ENCODE data around the gene MAP3K5. TPM values are rescaled to one million over a fixed set of nuclear protein-coding genes. Genes with fewer than 3 reads are reported as not detected.
A peak's percentile ranks its signal among the peaks of the same experiment; 100 is the strongest.

Gene MAP3K5
- total and polyA plus RNA-seq, 9 of the 15 experiments (the other 6 are each of a cell fraction or from before 2014, with no cell fraction given): 2.2 to 13.0 (median 9.9) TPM

DNA sequence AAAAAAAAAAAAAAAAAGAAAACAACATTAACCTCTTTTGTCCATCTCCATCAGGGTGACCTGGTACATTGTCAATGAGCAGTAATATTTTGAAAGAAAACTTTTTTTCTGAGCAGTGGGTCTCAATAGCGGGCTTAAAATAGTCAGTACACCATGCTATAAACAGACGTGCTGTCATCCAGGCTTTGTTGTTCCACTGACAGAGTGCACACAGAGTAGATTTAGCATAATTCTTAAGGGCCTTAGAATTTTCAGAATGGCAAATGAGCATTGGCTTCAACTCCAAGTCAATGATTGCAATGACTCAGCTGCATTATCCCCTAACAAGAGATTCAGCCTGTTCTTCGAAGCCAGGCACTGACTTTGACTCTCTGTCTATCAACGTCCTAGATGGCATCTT, 277.7 kb downstream of the MAP3K5 start (continued):
- TF ChIP-seq, protein P1, sequence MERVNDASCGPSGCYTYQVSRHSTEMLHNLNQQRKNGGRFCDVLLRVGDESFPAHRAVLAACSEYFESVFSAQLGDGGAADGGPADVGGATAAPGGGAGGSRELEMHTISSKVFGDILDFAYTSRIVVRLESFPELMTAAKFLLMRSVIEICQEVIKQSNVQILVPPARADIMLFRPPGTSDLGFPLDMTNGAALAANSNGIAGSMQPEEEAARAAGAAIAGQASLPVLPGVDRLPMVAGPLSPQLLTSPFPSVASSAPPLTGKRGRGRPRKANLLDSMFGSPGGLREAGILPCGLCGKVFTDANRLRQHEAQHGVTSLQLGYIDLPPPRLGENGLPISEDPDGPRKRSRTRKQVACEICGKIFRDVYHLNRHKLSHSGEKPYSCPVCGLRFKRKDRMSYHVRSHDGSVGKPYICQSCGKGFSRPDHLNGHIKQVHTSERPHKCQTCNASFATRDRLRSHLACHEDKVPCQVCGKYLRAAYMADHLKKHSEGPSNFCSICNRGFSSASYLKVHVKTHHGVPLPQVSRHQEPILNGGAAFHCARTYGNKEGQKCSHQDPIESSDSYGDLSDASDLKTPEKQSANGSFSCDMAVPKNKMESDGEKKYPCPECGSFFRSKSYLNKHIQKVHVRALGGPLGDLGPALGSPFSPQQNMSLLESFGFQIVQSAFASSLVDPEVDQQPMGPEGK (CRISPR knock-in tag; IDR thresholded peaks at IDR 0.05; ENCODE audit: borderline replicate concordance): no peak
- TF ChIP-seq BRD9 (IDR thresholded peaks at IDR 0.05; ENCODE audit: low read depth, partially characterized antibody) (no peak), SRSF7 (optimal IDR thresholded peaks at IDR 0.05; ENCODE audit: low read depth, low read length) (no peak), TEAD1 (CRISPR knock-in tag; IDR thresholded peaks at IDR 0.05) (no peak), THRAP3 (IDR thresholded peaks at IDR 0.05; ENCODE audit: borderline replicate concordance) (no peak), MEIS2 (IDR thresholded peaks at IDR 0.05; ENCODE audit: partially characterized antibody) (no peak), KLF13 (tag; IDR thresholded peaks at IDR 0.05; ENCODE audit: borderline replicate concordance, low read depth) (no peak), NFE2L1 (tag; IDR thresholded peaks at IDR 0.05; ENCODE audit: borderline replicate concordance, low read depth) (peak; percentile 9; the same call in 1 of the 2 replicates), ZNF197 (CRISPR knock-in tag; IDR thresholded peaks at IDR 0.05; ENCODE audit: low read depth) (no peak), E2F3 (CRISPR knock-in tag; IDR thresholded peaks at IDR 0.05) (no peak), TGIF2 (CRISPR knock-in tag; IDR thresholded peaks at IDR 0.05) (no peak), HNRNPLL (IDR thresholded peaks at IDR 0.05; ENCODE audit: low read depth, low read length, poor library complexity, severe bottlenecking) (no peak), PTTG1 (tag; IDR thresholded peaks at IDR 0.05; ENCODE audit: low read depth) (no peak), ZNF584 (CRISPR knock-in tag; IDR thresholded peaks at IDR 0.05; ENCODE audit: low read depth) (no peak), YBX1 (IDR thresholded peaks at IDR 0.05) (no peak), ZNF143 (CRISPR knock-in tag; IDR thresholded peaks at IDR 0.05) (no peak), MAFG (tag; conservative IDR thresholded peaks at IDR 0.05) (peak; percentile 74)
- TF ChIP-seq, protein P2, sequence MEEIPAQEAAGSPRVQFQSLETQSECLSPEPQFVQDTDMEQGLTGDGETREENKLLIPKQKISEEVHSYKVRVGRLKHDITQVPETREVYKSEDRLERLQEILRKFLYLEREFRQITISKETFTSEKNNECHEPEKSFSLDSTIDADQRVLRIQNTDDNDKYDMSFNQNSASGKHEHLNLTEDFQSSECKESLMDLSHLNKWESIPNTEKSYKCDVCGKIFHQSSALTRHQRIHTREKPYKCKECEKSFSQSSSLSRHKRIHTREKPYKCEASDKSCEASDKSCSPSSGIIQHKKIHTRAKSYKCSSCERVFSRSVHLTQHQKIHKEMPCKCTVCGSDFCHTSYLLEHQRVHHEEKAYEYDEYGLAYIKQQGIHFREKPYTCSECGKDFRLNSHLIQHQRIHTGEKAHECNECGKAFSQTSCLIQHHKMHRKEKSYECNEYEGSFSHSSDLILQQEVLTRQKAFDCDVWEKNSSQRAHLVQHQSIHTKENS (CRISPR knock-in tag; IDR thresholded peaks at IDR 0.05): no peak
- TF ChIP-seq, protein P3, sequence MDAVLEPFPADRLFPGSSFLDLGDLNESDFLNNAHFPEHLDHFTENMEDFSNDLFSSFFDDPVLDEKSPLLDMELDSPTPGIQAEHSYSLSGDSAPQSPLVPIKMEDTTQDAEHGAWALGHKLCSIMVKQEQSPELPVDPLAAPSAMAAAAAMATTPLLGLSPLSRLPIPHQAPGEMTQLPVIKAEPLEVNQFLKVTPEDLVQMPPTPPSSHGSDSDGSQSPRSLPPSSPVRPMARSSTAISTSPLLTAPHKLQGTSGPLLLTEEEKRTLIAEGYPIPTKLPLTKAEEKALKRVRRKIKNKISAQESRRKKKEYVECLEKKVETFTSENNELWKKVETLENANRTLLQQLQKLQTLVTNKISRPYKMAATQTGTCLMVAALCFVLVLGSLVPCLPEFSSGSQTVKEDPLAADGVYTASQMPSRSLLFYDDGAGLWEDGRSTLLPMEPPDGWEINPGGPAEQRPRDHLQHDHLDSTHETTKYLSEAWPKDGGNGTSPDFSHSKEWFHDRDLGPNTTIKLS (IDR thresholded peaks at IDR 0.05; ENCODE audit: borderline replicate concordance, low read depth): no peak
- TF ChIP-seq, protein P4, sequence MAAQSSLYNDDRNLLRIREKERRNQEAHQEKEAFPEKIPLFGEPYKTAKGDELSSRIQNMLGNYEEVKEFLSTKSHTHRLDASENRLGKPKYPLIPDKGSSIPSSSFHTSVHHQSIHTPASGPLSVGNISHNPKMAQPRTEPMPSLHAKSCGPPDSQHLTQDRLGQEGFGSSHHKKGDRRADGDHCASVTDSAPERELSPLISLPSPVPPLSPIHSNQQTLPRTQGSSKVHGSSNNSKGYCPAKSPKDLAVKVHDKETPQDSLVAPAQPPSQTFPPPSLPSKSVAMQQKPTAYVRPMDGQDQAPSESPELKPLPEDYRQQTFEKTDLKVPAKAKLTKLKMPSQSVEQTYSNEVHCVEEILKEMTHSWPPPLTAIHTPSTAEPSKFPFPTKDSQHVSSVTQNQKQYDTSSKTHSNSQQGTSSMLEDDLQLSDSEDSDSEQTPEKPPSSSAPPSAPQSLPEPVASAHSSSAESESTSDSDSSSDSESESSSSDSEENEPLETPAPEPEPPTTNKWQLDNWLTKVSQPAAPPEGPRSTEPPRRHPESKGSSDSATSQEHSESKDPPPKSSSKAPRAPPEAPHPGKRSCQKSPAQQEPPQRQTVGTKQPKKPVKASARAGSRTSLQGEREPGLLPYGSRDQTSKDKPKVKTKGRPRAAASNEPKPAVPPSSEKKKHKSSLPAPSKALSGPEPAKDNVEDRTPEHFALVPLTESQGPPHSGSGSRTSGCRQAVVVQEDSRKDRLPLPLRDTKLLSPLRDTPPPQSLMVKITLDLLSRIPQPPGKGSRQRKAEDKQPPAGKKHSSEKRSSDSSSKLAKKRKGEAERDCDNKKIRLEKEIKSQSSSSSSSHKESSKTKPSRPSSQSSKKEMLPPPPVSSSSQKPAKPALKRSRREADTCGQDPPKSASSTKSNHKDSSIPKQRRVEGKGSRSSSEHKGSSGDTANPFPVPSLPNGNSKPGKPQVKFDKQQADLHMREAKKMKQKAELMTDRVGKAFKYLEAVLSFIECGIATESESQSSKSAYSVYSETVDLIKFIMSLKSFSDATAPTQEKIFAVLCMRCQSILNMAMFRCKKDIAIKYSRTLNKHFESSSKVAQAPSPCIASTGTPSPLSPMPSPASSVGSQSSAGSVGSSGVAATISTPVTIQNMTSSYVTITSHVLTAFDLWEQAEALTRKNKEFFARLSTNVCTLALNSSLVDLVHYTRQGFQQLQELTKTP (IDR thresholded peaks at IDR 0.05; ENCODE audit: low read depth in 1 of 2, partially characterized antibody in 2 of 2): no peak
